H1 (cell line): ENCODE results near the gene AK6. TPM values are rescaled to one million over a fixed set of nuclear protein-coding genes. Genes with fewer than 3 reads are reported as not detected.

Experiments
- CTCF ChIA-PET: fragments of 300-600 bp; sonication (Branson Sonifier 250); formaldehyde crosslinking; loops from one replicate; lab custom pipeline; 2021; ENCODE audit not compliant: partially characterized antibody; lab: Charles Lee
- POLR2A ChIA-PET: fragments of 300-600 bp; sonication (Branson Sonifier 250); formaldehyde crosslinking; loops from one replicate; lab custom pipeline; 2021; ENCODE audit warnings: inconsistent platforms; ENCODE audit not compliant: partially characterized antibody; lab: Charles Lee
- DNase-seq, 2 experiments: peaks; one replicate each; pipeline versions ENCODE4 v3.0.0 to v3.0.0-alpha.2; 2010 to 2022; ENCODE audit warnings: low spot score in 2 of 2, low read depth in 1 of 2, mixed read lengths in 1 of 2
- FAIRE-seq: peaks from 2 replicates; lab custom pipeline; 2011; peaks lifted over from hg19 to GRCh38; lab: Jason Lieb, UNC
- H2AFZ ChIP-seq: 2 replicates; pipeline ENCODE4 v1.8.1; 2012; ENCODE audit warnings: low read length, inconsistent platforms
- H2AK5ac ChIP-seq: 2 replicates; pipeline ENCODE4 v1.6.1; 2013; ENCODE audit warnings: low read depth, low read length
- H2BK120ac ChIP-seq: replicated peaks from 2 replicates; pipeline ENCODE3; 2013; ENCODE audit warnings: low read depth, low read length, inconsistent platforms
- H2BK12ac ChIP-seq: 2 replicates; pipeline ENCODE4 v1.6.1; 2013; ENCODE audit warnings: low read depth, low read length
- H2BK15ac ChIP-seq: 2 replicates; pipeline ENCODE4 v1.6.1; 2013; ENCODE audit warnings: low read length
- H2BK20ac ChIP-seq: 2 replicates; pipeline ENCODE4 v1.6.1; 2013; ENCODE audit warnings: low read length
- H2BK5ac ChIP-seq: 2 replicates; pipeline ENCODE4 v1.6.1; 2013; ENCODE audit warnings: low read depth, low read length
- H3K14ac ChIP-seq: 2 replicates; pipeline ENCODE4 v1.6.1; 2013; ENCODE audit warnings: inconsistent platforms; ENCODE audit not compliant: insufficient read length
- H3K18ac ChIP-seq: 2 replicates; pipeline ENCODE4 v1.6.1; 2013; ENCODE audit warnings: low read length; ENCODE audit errors: extremely low read depth
- H3K23ac ChIP-seq: 2 replicates; pipeline ENCODE4 v1.6.1; 2013; ENCODE audit warnings: inconsistent platforms; ENCODE audit not compliant: insufficient read length
- H3K23me2 ChIP-seq: 2 replicates; pipeline ENCODE4 v1.6.1; 2013; ENCODE audit warnings: low read depth, low read length
- H3K27ac ChIP-seq: 2 replicates; pipeline ENCODE4 v1.6.1; 2011; ENCODE audit warnings: low read depth, low read length, inconsistent platforms
- H3K27me3 ChIP-seq, 4 experiments: replicated peaks in 1 of 4; 1 replicate in 1 of 4; 2 replicates in 3 of 4; pipeline versions ENCODE4 v1.6.1 to v1.8.1; 2011 to 2013; ENCODE audit warnings: low read length in 3 of 4, mild to moderate bottlenecking in 3 of 4, inconsistent platforms in 2 of 4, mixed read lengths in 2 of 4, moderate library complexity in 1 of 4; ENCODE audit not compliant: control insufficient read depth in 3 of 4, insufficient read depth in 3 of 4; ENCODE audit errors: extremely low read depth in 1 of 4
- H3K36me3 ChIP-seq, 4 experiments: 2 replicates each; pipeline versions ENCODE4 v1.6.1 to v1.8.1; 2011 to 2013; ENCODE audit warnings: mild to moderate bottlenecking in 4 of 4, low read length in 3 of 4, moderate library complexity in 2 of 4, control low read depth in 1 of 4, inconsistent platforms in 1 of 4; ENCODE audit not compliant: insufficient read depth in 4 of 4, control insufficient read depth in 2 of 4
- H3K4ac ChIP-seq: replicated peaks from 2 replicates; pipeline ENCODE3; 2013; ENCODE audit warnings: low read length, low read depth, mixed read lengths, inconsistent platforms; ENCODE audit not compliant: insufficient read length
- H3K4me1 ChIP-seq, 4 experiments: replicated peaks in 1 of 4; 1 replicate in 1 of 4; 2 replicates in 3 of 4; pipeline versions ENCODE4 v1.6.1 to v1.8.1; 2011 to 2013; ENCODE audit warnings: low read length in 3 of 4, inconsistent platforms in 2 of 4, mixed read lengths in 1 of 4; ENCODE audit not compliant: insufficient read depth in 4 of 4, control insufficient read depth in 3 of 4
- H3K4me2 ChIP-seq, 2 experiments: 2 replicates each; pipeline versions ENCODE4 v1.6.1 to v1.8.1; 2011 to 2013; ENCODE audit warnings: low read depth in 2 of 2, low read length in 2 of 2, control low read depth in 1 of 2, inconsistent platforms in 1 of 2, mild to moderate bottlenecking in 1 of 2; ENCODE audit not compliant: insufficient read depth in 1 of 2
- H3K4me3 ChIP-seq, 4 experiments: fragments of 200-600, 300-600 bp in 1 of 4; sonication (generic), shearing (Covaris generic), sonication (Bioruptor Twin) in 1 of 4; 2 replicates each; pipeline versions ENCODE4 v1.5.1 to v1.8.1; 2011 to 2016; ENCODE audit warnings: low read length in 4 of 4, low read depth in 3 of 4, control low read depth in 2 of 4, inconsistent platforms in 2 of 4, mild to moderate bottlenecking in 2 of 4, mixed read lengths in 1 of 4, moderate library complexity in 1 of 4; ENCODE audit not compliant: insufficient read depth in 2 of 4; ENCODE audit errors: extremely low read depth in 1 of 4
- H3K56ac ChIP-seq: replicated peaks from 2 replicates; pipeline ENCODE3; 2013; ENCODE audit warnings: low read depth, mild to moderate bottlenecking, mixed read lengths, low read length, inconsistent platforms; ENCODE audit not compliant: insufficient read length
- H3K79me1 ChIP-seq: 2 replicates; pipeline ENCODE4 v1.6.1; 2013; ENCODE audit warnings: low read depth, low read length, control low read depth
- H3K79me2 ChIP-seq, 2 experiments: 2 replicates each; pipeline versions ENCODE4 v1.6.1 to v1.8.1; 2012 to 2013; ENCODE audit warnings: low read length in 2 of 2, mild to moderate bottlenecking in 2 of 2, inconsistent platforms in 1 of 2; ENCODE audit not compliant: insufficient read depth in 2 of 2, control insufficient read depth in 1 of 2
- H3K9ac ChIP-seq, 4 experiments: replicated peaks in 1 of 4; 1 replicate in 1 of 4; 2 replicates in 3 of 4; pipeline versions ENCODE4 v1.6.1 to v1.8.1; 2011 to 2013; ENCODE audit warnings: low read depth in 3 of 4, low read length in 3 of 4, control low read depth in 2 of 4, mild to moderate bottlenecking in 2 of 4, moderate library complexity in 2 of 4, inconsistent platforms in 1 of 4; ENCODE audit errors: extremely low read depth in 1 of 4
- H3K9me3 ChIP-seq, 2 experiments: 2 replicates each; pipeline versions ENCODE4 v1.6.1 to v1.8.1; 2012 to 2013; ENCODE audit warnings: mild to moderate bottlenecking in 2 of 2, moderate library complexity in 2 of 2, control low read depth in 1 of 2, inconsistent platforms in 1 of 2, low read depth in 1 of 2, low read length in 1 of 2, mixed read lengths in 1 of 2; ENCODE audit not compliant: insufficient read depth in 2 of 2
- H4K20me1 ChIP-seq, 2 experiments: replicated peaks in 1 of 2; 2 replicates each; pipeline versions ENCODE3 to v1.8.1; 2011 to 2013; ENCODE audit warnings: inconsistent platforms in 2 of 2, low read length in 2 of 2, mild to moderate bottlenecking in 1 of 2; ENCODE audit not compliant: insufficient read depth in 2 of 2, control insufficient read depth in 1 of 2
- H4K5ac ChIP-seq: 2 replicates; pipeline ENCODE4 v1.6.1; 2013; ENCODE audit warnings: low read length, low read depth, mixed read lengths, inconsistent platforms; ENCODE audit not compliant: insufficient read length
- H4K8ac ChIP-seq: 2 replicates; pipeline ENCODE4 v1.8.0; 2013; ENCODE audit warnings: mild to moderate bottlenecking, moderate library complexity, low read length, inconsistent platforms; ENCODE audit not compliant: insufficient read depth; ENCODE audit errors: extremely low read depth
- H4K91ac ChIP-seq: replicated peaks from 2 replicates; pipeline ENCODE3; 2013; ENCODE audit warnings: low read length, mixed read lengths, inconsistent platforms; ENCODE audit not compliant: insufficient read length
- CHD1 ChIP-seq: IDR thresholded peaks from 2 replicates; pipeline ENCODE4 v1.6.1; 2012; ENCODE audit warnings: low read depth, low read length, improper control_type of control experiment
- E2F6 ChIP-seq: IDR thresholded peaks from 2 replicates; pipeline ENCODE4 v1.6.1; 2012; ENCODE audit warnings: inconsistent platforms
- FOSL1 ChIP-seq: IDR thresholded peaks from 2 replicates; pipeline ENCODE4 v1.6.1; 2011; ENCODE audit warnings: mild to moderate bottlenecking, low read depth, low read length, moderate library complexity; ENCODE audit not compliant: insufficient read depth
- RAD21 ChIP-seq, 2 experiments: IDR thresholded peaks in 1 of 2; conservative IDR thresholded peaks in 1 of 2; 2 replicates each; pipeline ENCODE4 v1.6.1; 2011; ENCODE audit warnings: low read depth in 2 of 2, low read length in 2 of 2, improper control_type of control experiment in 1 of 2, inconsistent platforms in 1 of 2, mild to moderate bottlenecking in 1 of 2, moderate library complexity in 1 of 2
- WGBS, 2 experiments: shearing (Covaris generic) in 1 of 2; methylation state at CpG; one replicate each; pipeline versions ENCODE4 v1.1.6 to v1.1.7; 2013 to 2015; ENCODE audit warnings: low lambda C conversion rate in 2 of 2, mixed read lengths in 2 of 2, inconsistent platforms in 1 of 2, low coverage in 1 of 2, missing lambda C conversion rate in 1 of 2; ENCODE audit not compliant: insufficient replicate concordance in 2 of 2, insufficient coverage in 1 of 2, insufficient read length in 1 of 2; ENCODE audit errors: extremely low coverage in 1 of 2, missing lambda C conversion rate in 1 of 2; 5-methylcytosine and 5-hydroxymethylcytosine counted together
- polyA plus RNA-seq, 7 experiments: library from polyadenylated mRNA; depleted of rRNA in 3 of 7; stranded (reverse) in 5 of 7; unstranded in 2 of 7; fragments of >200 nt in 5 of 7; fragments of 200-250 nt in 2 of 7; gene quantifications; 1 replicate in 5 of 7; 2 replicates in 1 of 7; 4 replicates in 1 of 7; pipeline versions ENCODE4 v1.2.1 to v1.2.3, GENCODE V29; 2011 to 2013; ENCODE audit warnings: missing spikeins in 2 of 7, mixed read lengths in 2 of 7
- total RNA-seq: library from RNA; stranded (reverse); fragmentation: NEBNext Ultra II Directional; extraction: Animal tissue kit (Norgen Biotek cat#: 25700); gene quantifications from 2 replicates; pipeline ENCODE4 v1.2.1, GENCODE V29; 2021

The AK6 gene
- total and polyA plus RNA-seq, 2 of the 8 experiments (the other 6 are each of a cell fraction or from before 2014, with no cell fraction given), result 22.5 to 51.2 TPM

- Histone ChIP-seq H3K9ac (no peak overlapping the region), H2AK5ac (no peak overlapping the region), H3K36me3 (peaks cover 0 to 3% (median 0%) of the 10 kb centered on the region in 4 experiments; a peak in 1 of 8 replicates), H3K4me2 (no peak overlapping the region), H2BK5ac (no peak overlapping the region), H4K8ac (no peak overlapping the region), H3K23me2 (no peaks in the 10 kb centered on the region), H3K14ac (no peak overlapping the region), H3K9me3 (0 out of 4 replicates have a peak, but pooled peaks cover 0 to 4% of the 10 kb centered on the region in 2 experiments), H3K4me3 (no peak overlapping the region), H4K91ac (no peak overlapping the region), H3K4me1 (no peaks in the 10 kb centered on the region), H4K20me1 (no peaks in the 10 kb centered on the region), H2BK12ac (no peak overlapping the region), H2BK120ac (no peak overlapping the region), H3K27me3 (no peaks in the 10 kb centered on the region), H3K79me2 (no peaks in the 10 kb centered on the region), H3K27ac (no peak overlapping the region), H2BK20ac (no peak overlapping the region), H3K23ac (no peak overlapping the region), H3K79me1 (no peaks in the 10 kb centered on the region), H2AFZ (no peak overlapping the region), H4K5ac (no peak overlapping the region), H3K4ac (no peak overlapping the region), H2BK15ac (no peak overlapping the region), H3K18ac (no peak overlapping the region), H3K56ac (no peak overlapping the region)
- WGBS, 2 experiments, result 70% methylated on average over 3 of the region's 3 CpGs; no CpG with 5 or more reads in 1 of the 2 experiments
- POLR2A ChIA-PET, result no interaction called here
- no peak for DNase-seq
- CTCF ChIA-PET, result no interaction called here
- no peak for FAIRE-seq
- TF ChIP-seq RAD21 (IDR thresholded peaks at IDR 0.05 in 1 of 2, conservative IDR thresholded peaks at IDR 0.05 in 1 of 2; ENCODE audit: low read depth in 2 of 2, low read length in 2 of 2) (no peak), CHD1 (no peak), E2F6 (no peak), FOSL1 (no peak)
These were observed 61.2 kb downstream of the AK6 start for GRCh38 chr5:69308046-69308553.
